Endothelial cell of umbilical vein (primary cell): ENCODE measurements around the gene DCHS1. TPM values are rescaled to one million over a fixed set of nuclear protein-coding genes. Genes with fewer than 3 reads are reported as not detected.

Source experiments
- BruUV-seq: library from RNA; stranded (reverse); fragments of 400-500 nt; replicated peaks from 2 replicates; lab custom pipeline; 2021; lab: Mats Ljungman, UMichigan
- CTCF ChIA-PET: fragments of 300-600, 350-600 bp; sonication (Branson Sonifier 250); formaldehyde crosslinking; loops from one replicate; lab custom pipeline; 2021; ENCODE audit warnings: antibody characterized with exemption, inconsistent platforms; lab: Charles Lee
- POLR2A ChIA-PET: fragments of 300-600, 350-600 bp; sonication (Branson Sonifier 250); formaldehyde crosslinking; loops from one replicate; lab custom pipeline; 2021; ENCODE audit warnings: antibody characterized with exemption, inconsistent platforms; lab: Charles Lee
- DNase-seq: peaks from one replicate; pipeline ENCODE4 v3.0.0-alpha.2; 2011; ENCODE audit warnings: low read depth, low spot score
- FAIRE-seq: peaks from 2 replicates; lab custom pipeline; 2011; peaks lifted over from hg19 to GRCh38; lab: Jason Lieb, UNC
- H2AFZ ChIP-seq: 2 replicates; pipeline ENCODE4 v1.6.0; 2012; ENCODE audit warnings: low read depth, low read length, control low read depth, inconsistent platforms
- H3K27ac ChIP-seq: 2 replicates; pipeline ENCODE4 v1.5.1; 2011; ENCODE audit warnings: low read depth, mild to moderate bottlenecking, control low read depth, low read length, moderate library complexity; ENCODE audit not compliant: insufficient read depth
- H3K27me3 ChIP-seq, 2 experiments: 2 replicates each; pipeline versions ENCODE4 v1.6.0 to v1.6.1; 2011; ENCODE audit warnings: low read length in 2 of 2, mixed read lengths in 1 of 2; ENCODE audit not compliant: control insufficient read depth in 2 of 2, insufficient read depth in 2 of 2
- H3K36me3 ChIP-seq, 2 experiments: 2 replicates in 1 of 2; 3 replicates in 1 of 2; pipeline ENCODE4 v1.5.1; 2011; ENCODE audit warnings: low read length in 2 of 2, mild to moderate bottlenecking in 1 of 2, moderate library complexity in 1 of 2; ENCODE audit not compliant: control insufficient read depth in 2 of 2, insufficient read depth in 2 of 2; ENCODE audit errors: extremely low read depth in 1 of 2
- H3K4me1 ChIP-seq: 3 replicates; pipeline ENCODE4 v1.5.1; 2011; ENCODE audit warnings: mild to moderate bottlenecking, low read length; ENCODE audit not compliant: control insufficient read depth, insufficient read depth; ENCODE audit errors: extremely low read depth
- H3K4me2 ChIP-seq: 2 replicates; pipeline ENCODE4 v1.6.1; 2011; ENCODE audit warnings: low read length, control low read depth, mixed read lengths; ENCODE audit not compliant: insufficient read depth
- H3K4me3 ChIP-seq, 3 experiments: fragments of 200-600 bp in 1 of 3; sonication (generic), shearing (Covaris generic) in 1 of 3; replicated peaks in 1 of 3; 2 replicates each; pipeline ENCODE4 v1.5.1; 2011 to 2016; ENCODE audit warnings: control low read depth in 3 of 3, low read length in 3 of 3, mild to moderate bottlenecking in 2 of 3, inconsistent platforms in 1 of 3, low read depth in 1 of 3, moderate library complexity in 1 of 3; ENCODE audit not compliant: insufficient read depth in 1 of 3
- H3K79me2 ChIP-seq: 2 replicates; pipeline ENCODE4 v1.6.0; 2012; ENCODE audit warnings: low read length, inconsistent platforms; ENCODE audit not compliant: control insufficient read depth, insufficient read depth
- H3K9ac ChIP-seq: replicated peaks from 2 replicates; pipeline ENCODE3; 2011; ENCODE audit warnings: low read length, control low read depth; ENCODE audit not compliant: insufficient read depth; ENCODE audit errors: extremely low read depth
- H3K9me1 ChIP-seq: replicated peaks from 3 replicates; pipeline ENCODE4 v1.6.0; 2011; ENCODE audit warnings: mild to moderate bottlenecking, low read length; ENCODE audit not compliant: control insufficient read depth, insufficient read depth; ENCODE audit errors: extremely low read depth
- H3K9me3 ChIP-seq: replicated peaks from 2 replicates; pipeline ENCODE4 v1.5.1; 2012; ENCODE audit warnings: low read length, inconsistent platforms; ENCODE audit not compliant: control insufficient read depth, insufficient read depth
- H4K20me1 ChIP-seq: replicated peaks from 2 replicates; pipeline ENCODE3; 2011; ENCODE audit warnings: mild to moderate bottlenecking, low read length; ENCODE audit not compliant: control insufficient read depth, insufficient read depth; ENCODE audit errors: extremely low read depth
- GATA2 ChIP-seq: IDR thresholded peaks from 2 replicates; pipeline ENCODE4 v1.7.0; 2011; ENCODE audit warnings: low read depth, mild to moderate bottlenecking, moderate library complexity, mixed read lengths, low read length; ENCODE audit not compliant: insufficient read length, insufficient read depth
- MAX ChIP-seq: IDR thresholded peaks from 2 replicates; pipeline ENCODE4 v1.6.1; 2011; ENCODE audit not compliant: insufficient read depth, insufficient read length
- MYC ChIP-seq: IDR thresholded peaks from one replicate; pipeline ENCODE4 v1.6.1; 2011; ENCODE audit warnings: mild to moderate bottlenecking, low read depth, low read length
- POLR2A ChIP-seq: IDR thresholded peaks from 2 replicates; pipeline ENCODE4 v1.6.1; 2012; ENCODE audit warnings: low read depth, mild to moderate bottlenecking, control low read depth, low read length
- POLR2AphosphoS5 ChIP-seq: IDR thresholded peaks from 2 replicates; pipeline ENCODE4 v1.6.1; 2012; ENCODE audit warnings: low read depth, mild to moderate bottlenecking, control low read depth, low read length, moderate library complexity; ENCODE audit not compliant: insufficient read depth
- dilution Hi-C: fragments of 300-500 bp; cut with MboI; formaldehyde crosslinking; loops from one replicate; pipeline ENCODE4 v1.15.0; 2019; ENCODE audit warnings: low sequenced_read_pairs; ENCODE audit not compliant: extremely low pct_ligation_motif_present
- intact Hi-C: fragments of 100-400 bp; cut with micrococcal nuclease; formaldehyde crosslinking; loops from one replicate; pipeline ENCODE4 v1.10.0; 2022
- polyA plus RNA-seq, 4 experiments: library from polyadenylated mRNA; depleted of rRNA in 3 of 4; stranded (reverse) in 3 of 4; unstranded in 1 of 4; fragments of >200 nt; gene quantifications; 2 replicates each; pipeline versions ENCODE4 v1.2.1 to v1.2.3, GENCODE V29; 2011 to 2012; ENCODE audit warnings: missing spikeins in 1 of 4
- total RNA-seq: library from RNA; stranded (reverse); gene quantifications from 2 replicates; pipeline ENCODE4 v1.2.3, GENCODE V29; 2021
- TF ChIP-seq, protein P1 (sequence below), 2 donors: IDR thresholded peaks; 1 replicate in 1 of 2; 2 replicates in 1 of 2; pipeline ENCODE4 v1.5.1; 2011; ENCODE audit warnings: low read length in 2 of 2, mild to moderate bottlenecking in 2 of 2, moderate library complexity in 2 of 2, control low read depth in 1 of 2, inconsistent platforms in 1 of 2, low read depth in 1 of 2; ENCODE audit not compliant: insufficient read depth in 1 of 2; ENCODE audit errors: extremely low read depth in 1 of 2

DCHS1 gene
- total and polyA plus RNA-seq, 2 donors (not counting 3 experiments of a cell fraction or from before 2014, with no cell fraction given) = 56.2 to 73.0 TPM

- Histone ChIP-seq H3K79me2 (no peaks in the 10 kb centered on the region), H3K9ac (no peak overlapping the region), H3K27ac (no peak overlapping the region), H3K4me2 (no peak overlapping the region), H3K9me1 (no peaks in the 10 kb centered on the region), H3K9me3 (no peaks in the 10 kb centered on the region), H4K20me1 (no peaks in the 10 kb centered on the region), H2AFZ (no peak overlapping the region), H3K4me3 (no peak overlapping the region), H3K4me1 (peaks cover 13% of the 10 kb centered on the region), H3K27me3 (no peaks in the 10 kb centered on the region), H3K36me3 (no peaks in the 10 kb centered on the region)
- DNase-seq = no peak
- CTCF ChIA-PET = interaction anchor here (0.8 kb wide), 1 partner anchor 36 kb away, joined by 3 read pairs; no protein-coding TSS in a partner anchor
- dilution Hi-C loops = no loop called here
- intact Hi-C loops = no loop called here
- no TSS peak for BruUV-seq
- POLR2A ChIA-PET = no interaction called here
- no peak for TF ChIP-seq GATA2
- no peak for TF ChIP-seq POLR2AphosphoS5
- no peak for TF ChIP-seq POLR2A
- TF ChIP-seq MYC = no peak
- TF ChIP-seq MAX = no peak
- FAIRE-seq = no peak
Observed at GRCh38 chr11:6670202-6670830, 14.7 kb upstream of the DCHS1 start.

DNA sequence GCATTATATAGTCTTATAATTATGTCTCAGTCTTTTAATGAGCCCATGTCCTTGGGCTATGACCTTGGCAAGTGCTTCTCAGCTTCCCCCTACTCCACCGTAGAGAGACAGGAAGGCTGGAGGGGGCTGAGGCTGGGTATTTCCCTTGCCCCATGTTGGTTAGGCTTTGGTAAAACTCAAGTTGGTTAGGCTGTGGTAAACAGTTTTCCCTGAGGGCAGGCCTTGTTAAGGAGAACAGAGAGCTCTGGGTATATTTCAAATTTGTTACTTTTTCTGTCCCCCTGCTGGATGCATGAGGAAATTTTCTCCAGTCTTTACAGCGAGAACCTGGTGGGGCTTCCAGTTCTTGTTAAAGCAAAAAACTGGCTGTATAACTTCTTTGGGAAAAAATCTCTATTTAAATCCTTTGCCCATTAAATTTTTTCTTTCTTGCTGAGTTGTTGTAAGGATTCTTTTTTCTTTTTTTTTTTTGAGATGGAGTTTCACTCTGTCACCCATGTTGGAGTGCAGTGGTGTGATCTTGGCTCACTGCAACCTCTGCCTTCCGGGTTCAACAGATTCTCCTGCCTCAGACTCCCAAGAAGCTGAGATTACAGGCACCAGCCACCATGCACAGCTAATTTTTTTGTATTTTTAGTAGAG is 12.2 kb upstream of the DCHS1 start:
- no peaks in the 10 kb centered on the region for H3K9me1 ChIP-seq
- peak; percentile 74 for FAIRE-seq
- no peaks in the 10 kb centered on the region for H3K27me3 ChIP-seq
- no peaks in the 10 kb centered on the region for H3K36me3 ChIP-seq
- H2AFZ ChIP-seq = peak overlapping the region; percentile 84
- H4K20me1 ChIP-seq = no peaks in the 10 kb centered on the region
- H3K9ac ChIP-seq = no peak overlapping the region
- no peak overlapping the region for H3K4me3 ChIP-seq
- BruUV-seq = no TSS peak
- dilution Hi-C loops = no loop called here
- CTCF ChIA-PET = interaction anchor here (0.7 to 3.2 kb wide), 31 partner anchors 9 to 289 kb away, joined by 3 to 35 read pairs (median 7); partner anchors contain the start of genes ARFIP2, DCHS1, ILK and MRPL17
- TF ChIP-seq POLR2AphosphoS5 = no peak
- TF ChIP-seq, protein P1, sequence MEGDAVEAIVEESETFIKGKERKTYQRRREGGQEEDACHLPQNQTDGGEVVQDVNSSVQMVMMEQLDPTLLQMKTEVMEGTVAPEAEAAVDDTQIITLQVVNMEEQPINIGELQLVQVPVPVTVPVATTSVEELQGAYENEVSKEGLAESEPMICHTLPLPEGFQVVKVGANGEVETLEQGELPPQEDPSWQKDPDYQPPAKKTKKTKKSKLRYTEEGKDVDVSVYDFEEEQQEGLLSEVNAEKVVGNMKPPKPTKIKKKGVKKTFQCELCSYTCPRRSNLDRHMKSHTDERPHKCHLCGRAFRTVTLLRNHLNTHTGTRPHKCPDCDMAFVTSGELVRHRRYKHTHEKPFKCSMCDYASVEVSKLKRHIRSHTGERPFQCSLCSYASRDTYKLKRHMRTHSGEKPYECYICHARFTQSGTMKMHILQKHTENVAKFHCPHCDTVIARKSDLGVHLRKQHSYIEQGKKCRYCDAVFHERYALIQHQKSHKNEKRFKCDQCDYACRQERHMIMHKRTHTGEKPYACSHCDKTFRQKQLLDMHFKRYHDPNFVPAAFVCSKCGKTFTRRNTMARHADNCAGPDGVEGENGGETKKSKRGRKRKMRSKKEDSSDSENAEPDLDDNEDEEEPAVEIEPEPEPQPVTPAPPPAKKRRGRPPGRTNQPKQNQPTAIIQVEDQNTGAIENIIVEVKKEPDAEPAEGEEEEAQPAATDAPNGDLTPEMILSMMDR (IDR thresholded peaks at IDR 0.05; ENCODE audit: extremely low read depth in 1 of 2, insufficient read depth in 1 of 2, low read depth in 1 of 2, low read length in 2 of 2) = peak; percentile 39 to 53
- POLR2A ChIA-PET = no interaction called here
- H3K27ac ChIP-seq = no peak overlapping the region
- H3K4me2 ChIP-seq = no peak overlapping the region
- no peaks in the 10 kb centered on the region for H3K79me2 ChIP-seq
- H3K9me3 ChIP-seq = no peaks in the 10 kb centered on the region
- peak; percentile 34 for DNase-seq
- no peaks in the 10 kb centered on the region for H3K4me1 ChIP-seq
- intact Hi-C loops = loop anchor here (1.0 kb wide), 4 partner anchors 15 to 137 kb away; partner anchors contain the start of genes MRPL17 and TPP1
